H1 (cell line): ENCODE results near the gene ZCCHC10. TPM values are rescaled to one million over a fixed set of nuclear protein-coding genes. Genes with fewer than 3 reads are reported as not detected.

Experiments used
- CTCF ChIA-PET: fragments of 300-600 bp; sonication (Branson Sonifier 250); formaldehyde crosslinking; loops from one replicate; lab custom pipeline; 2021; ENCODE audit not compliant: partially characterized antibody; lab: Charles Lee
- POLR2A ChIA-PET: fragments of 300-600 bp; sonication (Branson Sonifier 250); formaldehyde crosslinking; loops from one replicate; lab custom pipeline; 2021; ENCODE audit warnings: inconsistent platforms; ENCODE audit not compliant: partially characterized antibody; lab: Charles Lee
- DNase-seq, 2 experiments: peaks; one replicate each; pipeline versions ENCODE4 v3.0.0 to v3.0.0-alpha.2; 2010 to 2022; ENCODE audit warnings: low spot score in 2 of 2, low read depth in 1 of 2, mixed read lengths in 1 of 2
- FAIRE-seq: peaks from 2 replicates; lab custom pipeline; 2011; peaks lifted over from hg19 to GRCh38; lab: Jason Lieb, UNC
- H2AFZ ChIP-seq: 2 replicates; pipeline ENCODE4 v1.8.1; 2012; ENCODE audit warnings: low read length, inconsistent platforms
- H2AK5ac ChIP-seq: 2 replicates; pipeline ENCODE4 v1.6.1; 2013; ENCODE audit warnings: low read depth, low read length
- H2BK120ac ChIP-seq: replicated peaks from 2 replicates; pipeline ENCODE3; 2013; ENCODE audit warnings: low read depth, low read length, inconsistent platforms
- H2BK12ac ChIP-seq: 2 replicates; pipeline ENCODE4 v1.6.1; 2013; ENCODE audit warnings: low read depth, low read length
- H2BK15ac ChIP-seq: 2 replicates; pipeline ENCODE4 v1.6.1; 2013; ENCODE audit warnings: low read length
- H2BK20ac ChIP-seq: 2 replicates; pipeline ENCODE4 v1.6.1; 2013; ENCODE audit warnings: low read length
- H2BK5ac ChIP-seq: 2 replicates; pipeline ENCODE4 v1.6.1; 2013; ENCODE audit warnings: low read depth, low read length
- H3K14ac ChIP-seq: 2 replicates; pipeline ENCODE4 v1.6.1; 2013; ENCODE audit warnings: inconsistent platforms; ENCODE audit not compliant: insufficient read length
- H3K18ac ChIP-seq: 2 replicates; pipeline ENCODE4 v1.6.1; 2013; ENCODE audit warnings: low read length; ENCODE audit errors: extremely low read depth
- H3K23ac ChIP-seq: 2 replicates; pipeline ENCODE4 v1.6.1; 2013; ENCODE audit warnings: inconsistent platforms; ENCODE audit not compliant: insufficient read length
- H3K23me2 ChIP-seq: 2 replicates; pipeline ENCODE4 v1.6.1; 2013; ENCODE audit warnings: low read depth, low read length
- H3K27ac ChIP-seq: 2 replicates; pipeline ENCODE4 v1.6.1; 2011; ENCODE audit warnings: low read depth, low read length, inconsistent platforms
- H3K27me3 ChIP-seq, 4 experiments: replicated peaks in 1 of 4; 1 replicate in 1 of 4; 2 replicates in 3 of 4; pipeline versions ENCODE4 v1.6.1 to v1.8.1; 2011 to 2013; ENCODE audit warnings: low read length in 3 of 4, mild to moderate bottlenecking in 3 of 4, inconsistent platforms in 2 of 4, mixed read lengths in 2 of 4, moderate library complexity in 1 of 4; ENCODE audit not compliant: control insufficient read depth in 3 of 4, insufficient read depth in 3 of 4; ENCODE audit errors: extremely low read depth in 1 of 4
- H3K36me3 ChIP-seq, 4 experiments: 2 replicates each; pipeline versions ENCODE4 v1.6.1 to v1.8.1; 2011 to 2013; ENCODE audit warnings: mild to moderate bottlenecking in 4 of 4, low read length in 3 of 4, moderate library complexity in 2 of 4, control low read depth in 1 of 4, inconsistent platforms in 1 of 4; ENCODE audit not compliant: insufficient read depth in 4 of 4, control insufficient read depth in 2 of 4
- H3K4ac ChIP-seq: replicated peaks from 2 replicates; pipeline ENCODE3; 2013; ENCODE audit warnings: low read length, low read depth, mixed read lengths, inconsistent platforms; ENCODE audit not compliant: insufficient read length
- H3K4me1 ChIP-seq, 4 experiments: replicated peaks in 1 of 4; 1 replicate in 1 of 4; 2 replicates in 3 of 4; pipeline versions ENCODE4 v1.6.1 to v1.8.1; 2011 to 2013; ENCODE audit warnings: low read length in 3 of 4, inconsistent platforms in 2 of 4, mixed read lengths in 1 of 4; ENCODE audit not compliant: insufficient read depth in 4 of 4, control insufficient read depth in 3 of 4
- H3K4me2 ChIP-seq, 2 experiments: 2 replicates each; pipeline versions ENCODE4 v1.6.1 to v1.8.1; 2011 to 2013; ENCODE audit warnings: low read depth in 2 of 2, low read length in 2 of 2, control low read depth in 1 of 2, inconsistent platforms in 1 of 2, mild to moderate bottlenecking in 1 of 2; ENCODE audit not compliant: insufficient read depth in 1 of 2
- H3K4me3 ChIP-seq, 4 experiments: fragments of 200-600, 300-600 bp in 1 of 4; sonication (generic), shearing (Covaris generic), sonication (Bioruptor Twin) in 1 of 4; 2 replicates each; pipeline versions ENCODE4 v1.5.1 to v1.8.1; 2011 to 2016; ENCODE audit warnings: low read length in 4 of 4, low read depth in 3 of 4, control low read depth in 2 of 4, inconsistent platforms in 2 of 4, mild to moderate bottlenecking in 2 of 4, mixed read lengths in 1 of 4, moderate library complexity in 1 of 4; ENCODE audit not compliant: insufficient read depth in 2 of 4; ENCODE audit errors: extremely low read depth in 1 of 4
- H3K56ac ChIP-seq: replicated peaks from 2 replicates; pipeline ENCODE3; 2013; ENCODE audit warnings: low read depth, mild to moderate bottlenecking, mixed read lengths, low read length, inconsistent platforms; ENCODE audit not compliant: insufficient read length
- H3K79me1 ChIP-seq: 2 replicates; pipeline ENCODE4 v1.6.1; 2013; ENCODE audit warnings: low read depth, low read length, control low read depth
- H3K79me2 ChIP-seq, 2 experiments: 2 replicates each; pipeline versions ENCODE4 v1.6.1 to v1.8.1; 2012 to 2013; ENCODE audit warnings: low read length in 2 of 2, mild to moderate bottlenecking in 2 of 2, inconsistent platforms in 1 of 2; ENCODE audit not compliant: insufficient read depth in 2 of 2, control insufficient read depth in 1 of 2
- H3K9ac ChIP-seq, 4 experiments: replicated peaks in 1 of 4; 1 replicate in 1 of 4; 2 replicates in 3 of 4; pipeline versions ENCODE4 v1.6.1 to v1.8.1; 2011 to 2013; ENCODE audit warnings: low read depth in 3 of 4, low read length in 3 of 4, control low read depth in 2 of 4, mild to moderate bottlenecking in 2 of 4, moderate library complexity in 2 of 4, inconsistent platforms in 1 of 4; ENCODE audit errors: extremely low read depth in 1 of 4
- H3K9me3 ChIP-seq, 2 experiments: 2 replicates each; pipeline versions ENCODE4 v1.6.1 to v1.8.1; 2012 to 2013; ENCODE audit warnings: mild to moderate bottlenecking in 2 of 2, moderate library complexity in 2 of 2, control low read depth in 1 of 2, inconsistent platforms in 1 of 2, low read depth in 1 of 2, low read length in 1 of 2, mixed read lengths in 1 of 2; ENCODE audit not compliant: insufficient read depth in 2 of 2
- H4K20me1 ChIP-seq, 2 experiments: replicated peaks in 1 of 2; 2 replicates each; pipeline versions ENCODE3 to v1.8.1; 2011 to 2013; ENCODE audit warnings: inconsistent platforms in 2 of 2, low read length in 2 of 2, mild to moderate bottlenecking in 1 of 2; ENCODE audit not compliant: insufficient read depth in 2 of 2, control insufficient read depth in 1 of 2
- H4K5ac ChIP-seq: 2 replicates; pipeline ENCODE4 v1.6.1; 2013; ENCODE audit warnings: low read length, low read depth, mixed read lengths, inconsistent platforms; ENCODE audit not compliant: insufficient read length
- H4K8ac ChIP-seq: 2 replicates; pipeline ENCODE4 v1.8.0; 2013; ENCODE audit warnings: mild to moderate bottlenecking, moderate library complexity, low read length, inconsistent platforms; ENCODE audit not compliant: insufficient read depth; ENCODE audit errors: extremely low read depth
- H4K91ac ChIP-seq: replicated peaks from 2 replicates; pipeline ENCODE3; 2013; ENCODE audit warnings: low read length, mixed read lengths, inconsistent platforms; ENCODE audit not compliant: insufficient read length
- GTF2F1 ChIP-seq: IDR thresholded peaks from 2 replicates; pipeline ENCODE4 v1.6.1; 2012; ENCODE audit warnings: low read depth, low read length, improper control_type of control experiment, borderline replicate concordance
- KDM4A ChIP-seq: IDR thresholded peaks from one replicate; pipeline ENCODE4 v1.7.1; 2012; ENCODE audit warnings: low read depth, mild to moderate bottlenecking, moderate library complexity, low read length, inconsistent platforms; ENCODE audit not compliant: severe bottlenecking
- KDM5A ChIP-seq: fragments of 200-600 bp; IDR thresholded peaks from 2 replicates; pipeline ENCODE4 v1.7.1; 2012; ENCODE audit warnings: mild to moderate bottlenecking, low read length, inconsistent platforms, mixed read lengths
- MAFK ChIP-seq: IDR thresholded peaks from 2 replicates; pipeline ENCODE4 v1.6.1; 2012; ENCODE audit warnings: low read depth, mild to moderate bottlenecking, improper control_type of control experiment, low read length
- MAX ChIP-seq: IDR thresholded peaks from 2 replicates; pipeline ENCODE4 v1.6.1; 2012; ENCODE audit warnings: inconsistent platforms
- RFX5 ChIP-seq: IDR thresholded peaks from 2 replicates; pipeline ENCODE4 v1.6.1; 2011; ENCODE audit warnings: low read depth, low read length, improper control_type of control experiment, borderline replicate concordance
- SP1 ChIP-seq: IDR thresholded peaks from 2 replicates; pipeline ENCODE4 v1.6.1; 2011; ENCODE audit warnings: low read depth, low read length
- SP2 ChIP-seq: IDR thresholded peaks from 2 replicates; pipeline ENCODE4 v1.6.1; 2012; ENCODE audit warnings: mild to moderate bottlenecking, low read length, inconsistent platforms
- WGBS, 2 experiments: shearing (Covaris generic) in 1 of 2; methylation state at CpG; one replicate each; pipeline versions ENCODE4 v1.1.6 to v1.1.7; 2013 to 2015; ENCODE audit warnings: low lambda C conversion rate in 2 of 2, mixed read lengths in 2 of 2, inconsistent platforms in 1 of 2, low coverage in 1 of 2, missing lambda C conversion rate in 1 of 2; ENCODE audit not compliant: insufficient replicate concordance in 2 of 2, insufficient coverage in 1 of 2, insufficient read length in 1 of 2; ENCODE audit errors: extremely low coverage in 1 of 2, missing lambda C conversion rate in 1 of 2; 5-methylcytosine and 5-hydroxymethylcytosine counted together
- polyA plus RNA-seq, 7 experiments: library from polyadenylated mRNA; depleted of rRNA in 3 of 7; stranded (reverse) in 5 of 7; unstranded in 2 of 7; fragments of >200 nt in 5 of 7; fragments of 200-250 nt in 2 of 7; gene quantifications; 1 replicate in 5 of 7; 2 replicates in 1 of 7; 4 replicates in 1 of 7; pipeline versions ENCODE4 v1.2.1 to v1.2.3, GENCODE V29; 2011 to 2013; ENCODE audit warnings: missing spikeins in 2 of 7, mixed read lengths in 2 of 7
- total RNA-seq: library from RNA; stranded (reverse); fragmentation: NEBNext Ultra II Directional; extraction: Animal tissue kit (Norgen Biotek cat#: 25700); gene quantifications from 2 replicates; pipeline ENCODE4 v1.2.1, GENCODE V29; 2021
- TF ChIP-seq, protein P1 (sequence below): IDR thresholded peaks from 2 replicates; pipeline ENCODE4 v1.6.1; 2011; ENCODE audit warnings: low read length, improper control_type of control experiment

Gene ZCCHC10
- total and polyA plus RNA-seq, 2 of the 8 experiments (the other 6 are each of a cell fraction or from before 2014, with no cell fraction given) = 22.4 to 32.9 TPM

- no peak overlapping the region for H2BK120ac ChIP-seq
- CTCF ChIA-PET = no interaction called here
- peaks cover 34 to 93% of the 10 kb centered on the region in 2 experiments for H3K79me2 ChIP-seq
- H2BK12ac ChIP-seq = no peak overlapping the region
- H3K56ac ChIP-seq = no peak overlapping the region
- peaks cover 0 to 8% (median 3%) of the 10 kb centered on the region in 4 experiments; a peak in 2 of 8 replicates for H3K36me3 ChIP-seq
- no peak overlapping the region for H2BK20ac ChIP-seq
- FAIRE-seq = no peak
- H2BK5ac ChIP-seq = no peak overlapping the region
- H3K18ac ChIP-seq = no peak overlapping the region
- H3K4me3 ChIP-seq = no peak overlapping the region
- no peak overlapping the region for H3K14ac ChIP-seq
- H3K9me3 ChIP-seq = no peaks in the 10 kb centered on the region
- 81 to 100% methylated on average over 3 to 6 of the region's 6 CpGs for whole genome bisulfite sequencing, 2 experiments
- no peak for DNase-seq
- no peak overlapping the region for H4K5ac ChIP-seq
- H3K4me1 ChIP-seq = no peaks in the 10 kb centered on the region
- H4K91ac ChIP-seq = no peak overlapping the region
- no peak overlapping the region for H2BK15ac ChIP-seq
- H3K23me2 ChIP-seq = no peaks in the 10 kb centered on the region
- peaks cover 7 to 19% of the 10 kb centered on the region in 2 experiments for H4K20me1 ChIP-seq
- H3K79me1 ChIP-seq = peaks cover 9% of the 10 kb centered on the region
- H2AFZ ChIP-seq = no peak overlapping the region
- no peak overlapping the region for H3K23ac ChIP-seq
- no peaks in the 10 kb centered on the region for H3K27me3 ChIP-seq
- POLR2A ChIA-PET = interaction anchor here (0.6 to 1.7 kb wide), 3 partner anchors 10 to 23 kb away, joined by 3 to 4 read pairs (median 4); partner anchors contain the start of gene AFF4
- TF ChIP-seq MAX = no peak
- no peak for TF ChIP-seq RFX5
- no peak for TF ChIP-seq KDM4A
- no peak for TF ChIP-seq MAFK
- TF ChIP-seq, protein P1, sequence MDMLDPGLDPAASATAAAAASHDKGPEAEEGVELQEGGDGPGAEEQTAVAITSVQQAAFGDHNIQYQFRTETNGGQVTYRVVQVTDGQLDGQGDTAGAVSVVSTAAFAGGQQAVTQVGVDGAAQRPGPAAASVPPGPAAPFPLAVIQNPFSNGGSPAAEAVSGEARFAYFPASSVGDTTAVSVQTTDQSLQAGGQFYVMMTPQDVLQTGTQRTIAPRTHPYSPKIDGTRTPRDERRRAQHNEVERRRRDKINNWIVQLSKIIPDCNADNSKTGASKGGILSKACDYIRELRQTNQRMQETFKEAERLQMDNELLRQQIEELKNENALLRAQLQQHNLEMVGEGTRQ = no peak
- no peak for TF ChIP-seq KDM5A
- no peak for TF ChIP-seq GTF2F1
- TF ChIP-seq SP1 = no peak
- no peak for TF ChIP-seq SP2
- TF ChIP-seq, all 59 proteins: peak for 0
- no peak overlapping the region for H3K9ac ChIP-seq
- no peak overlapping the region for H2AK5ac ChIP-seq
- no peak overlapping the region for H3K4ac ChIP-seq
- H3K27ac ChIP-seq = no peak overlapping the region
- no peak overlapping the region for H3K4me2 ChIP-seq
- no peak overlapping the region for H4K8ac ChIP-seq
These were observed 72.6 kb downstream of the ZCCHC10 start for GRCh38 chr5:132953710-132954109.
